Activated T-helper 17 cell treated with anti-CD3 and anti-CD28 coated beads, Interleukin-2, amount 50 U/mL, for 72 hours (primary cell): ENCODE measurements around the gene NSUN7. TPM values are rescaled to one million over a fixed set of nuclear protein-coding genes. Genes with fewer than 3 reads are reported as not detected.
"Not testable (repeated sequence)": the region's sequence is repeated elsewhere in the genome, so short reads cannot be mapped to it uniquely, and the experiment has no call there.

Experiments
- ATAC-seq: fragments of 150-1000 bp; cut with Tn5 transposase; replicated peaks from 2 replicates; pipeline ENCODE4 v1.10.0; 2021; ENCODE audit warnings: mild to moderate bottlenecking, moderate library complexity
- H3K27ac Mint-ChIP-seq: one replicate; pipeline ENCODE4 v1.8.0; 2022; ENCODE audit warnings: mixed read lengths
- H3K27me3 Mint-ChIP-seq: one replicate; pipeline ENCODE4 v1.8.0; 2022; ENCODE audit warnings: mixed read lengths
- H3K36me3 Mint-ChIP-seq: one replicate; pipeline ENCODE4 v1.8.0; 2022; ENCODE audit warnings: low read depth, mild to moderate bottlenecking, mixed read lengths
- H3K4me1 Mint-ChIP-seq: one replicate; pipeline ENCODE4 v1.8.0; 2022; ENCODE audit warnings: mixed read lengths
- H3K4me3 Mint-ChIP-seq: one replicate; pipeline ENCODE4 v1.8.0; 2022; ENCODE audit warnings: mild to moderate bottlenecking, mixed read lengths
- H3K9me3 Mint-ChIP-seq: one replicate; pipeline ENCODE4 v1.8.0; 2022; ENCODE audit warnings: mixed read lengths
- total RNA-seq, 2 donors: library from RNA; stranded (reverse); gene quantifications; one replicate each; pipeline ENCODE4 v1.2.3, GENCODE V29; 2022

The NSUN7 gene
- total RNA-seq, 2 donors from 2014 or later = 0.50 TPM; not detected in 1

- no peak for ATAC-seq
- Mint-ChIP-seq H3K9me3 (no peaks in the 10 kb centered on the region), H3K27ac (no peak overlapping the region), H3K36me3 (no peaks in the 10 kb centered on the region), H3K4me1 (peaks cover 6% of the 10 kb centered on the region), H3K4me3 (no peak overlapping the region), H3K27me3 (peaks cover 21% of the 10 kb centered on the region)
Observed at GRCh38 chr4:40755616-40756015, 5.9 kb downstream of the NSUN7 start.

DNA sequence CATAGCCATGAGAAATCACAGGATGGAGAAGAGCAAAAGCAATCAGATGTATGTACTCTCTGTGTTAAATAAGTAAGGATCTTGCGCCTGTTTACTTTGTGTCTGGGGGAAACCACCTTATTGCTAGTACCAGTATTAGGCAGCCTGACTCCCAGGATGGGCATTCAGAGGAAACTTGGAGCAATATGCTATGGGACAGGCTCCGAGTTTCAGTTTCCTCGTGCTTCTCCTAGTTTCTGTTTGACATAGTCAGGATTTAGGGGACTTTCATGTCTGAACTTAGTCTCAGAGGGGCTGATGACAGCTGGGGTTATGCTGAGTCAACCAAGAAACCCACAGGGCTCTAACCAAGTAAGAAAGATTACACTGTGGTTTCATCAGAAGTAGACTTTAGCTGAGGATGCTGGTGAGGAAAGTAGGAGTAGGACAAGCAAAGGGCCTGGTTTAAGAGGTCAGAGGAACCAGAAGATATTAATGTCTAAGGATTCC is 13.5 kb downstream of the NSUN7 start:
- peak overlapping the region; percentile 34 for H3K27ac Mint-ChIP-seq

GRCh38 chr4:40769266-40769665 is 19.5 kb downstream of the NSUN7 start:
- Mint-ChIP-seq H3K4me3 (no peak overlapping the region), H3K36me3 (no peaks in the 10 kb centered on the region), H3K27ac (no peak overlapping the region), H3K4me1 (no peaks in the 10 kb centered on the region), H3K9me3 (no peaks in the 10 kb centered on the region), H3K27me3 (peaks cover 13% of the 10 kb centered on the region)
- no peak for ATAC-seq

More for the DNA sequence above, 13.5 kb downstream of the NSUN7 start:
- peak; percentile 97 for ATAC-seq
- H3K36me3 Mint-ChIP-seq = no peaks in the 10 kb centered on the region
- H3K27me3 Mint-ChIP-seq = peaks cover 3% of the 10 kb centered on the region
- H3K9me3 Mint-ChIP-seq = no peaks in the 10 kb centered on the region
- peak overlapping the region; percentile 42 for H3K4me3 Mint-ChIP-seq
- peaks cover 11% of the 10 kb centered on the region for H3K4me1 Mint-ChIP-seq

DNA sequence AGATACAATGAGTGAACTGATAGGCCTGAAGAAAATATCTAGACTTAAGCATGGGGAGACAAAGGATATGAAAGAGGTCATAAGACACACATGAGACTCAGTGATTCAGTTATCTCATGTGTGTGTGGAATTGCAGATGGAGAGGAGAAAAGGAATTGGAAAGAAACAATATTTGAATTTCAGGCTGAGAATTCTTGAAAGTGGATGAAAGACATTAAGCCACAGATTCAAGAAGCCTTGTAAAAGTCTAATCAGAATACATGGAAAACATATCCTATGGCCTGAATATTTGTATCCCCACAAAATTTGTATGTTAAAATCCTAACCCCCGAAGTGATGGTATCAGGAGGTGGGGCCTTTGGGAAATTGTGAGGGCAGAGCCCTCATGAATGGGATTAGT is 28.3 kb downstream of the NSUN7 start:
- Mint-ChIP-seq H3K4me1 (no peaks in the 10 kb centered on the region), H3K9me3 (no peaks in the 10 kb centered on the region), H3K27me3 (peaks cover 6% of the 10 kb centered on the region), H3K27ac (no peak overlapping the region), H3K4me3 (no peak overlapping the region), H3K36me3 (no peaks in the 10 kb centered on the region)
- ATAC-seq = no peak

DNA sequence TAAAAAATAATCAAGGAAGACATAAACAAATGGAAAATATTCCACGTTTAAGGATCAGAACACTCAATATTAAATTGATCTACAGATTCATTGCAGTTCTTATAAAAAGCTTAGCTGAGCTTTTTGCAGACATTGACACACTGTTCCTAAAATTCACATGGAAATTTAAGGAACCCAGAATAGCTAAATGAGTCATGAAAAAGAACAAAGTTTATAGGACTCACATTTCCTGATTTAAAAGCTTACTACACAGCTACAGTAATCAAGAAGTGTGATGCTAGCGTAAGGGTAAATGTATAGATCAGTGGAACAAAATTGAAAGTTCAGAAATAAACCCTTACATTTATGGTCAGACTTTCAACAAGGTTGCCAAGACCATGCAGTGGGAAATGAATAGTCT is 33.1 kb downstream of the NSUN7 start:
- Mint-ChIP-seq H3K27ac (no peak overlapping the region), H3K4me3 (no peak overlapping the region)
- no peak for ATAC-seq

GRCh38 chr4:40785727-40786126 is 36.0 kb downstream of the NSUN7 start:
- Mint-ChIP-seq H3K27me3 (peaks cover 12% of the 10 kb centered on the region), H3K4me3 (no peak overlapping the region), H3K9me3 (no peaks in the 10 kb centered on the region), H3K36me3 (no peaks in the 10 kb centered on the region), H3K4me1 (no peaks in the 10 kb centered on the region), H3K27ac (no peak overlapping the region)
- no peak for ATAC-seq

More for the DNA sequence above, 33.1 kb downstream of the NSUN7 start:
- Mint-ChIP-seq H3K4me1 (no peaks in the 10 kb centered on the region), H3K36me3 (no peaks in the 10 kb centered on the region), H3K9me3 (no peaks in the 10 kb centered on the region), H3K27me3 (peaks cover 12% of the 10 kb centered on the region)

- Mint-ChIP-seq H3K9me3 (no peaks in the 10 kb centered on the region), H3K4me3 (no peak overlapping the region)
- ATAC-seq = no peak
Observed at GRCh38 chr4:40788331-40788730, 38.6 kb downstream of the NSUN7 start.

DNA sequence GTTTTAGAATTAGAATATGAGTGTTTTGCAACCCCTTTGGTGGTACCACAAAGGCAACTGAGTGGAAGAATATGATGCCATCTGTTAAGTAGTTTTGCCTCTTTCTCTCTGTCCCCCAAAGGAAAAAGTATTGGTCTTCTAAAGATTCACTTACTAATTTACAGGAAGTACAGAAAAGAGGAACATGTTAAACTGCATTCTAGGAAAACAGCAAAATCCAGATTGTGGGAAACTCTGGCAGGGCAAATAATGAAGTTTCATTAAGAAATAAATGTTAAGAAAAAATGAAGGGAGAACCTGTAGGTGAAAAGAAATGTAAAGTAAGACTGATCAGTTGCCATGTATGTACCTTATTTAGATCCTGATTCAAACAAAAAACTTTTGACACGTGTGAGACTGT is 39.3 kb downstream of the NSUN7 start:
- no peaks in the 10 kb centered on the region for H3K9me3 Mint-ChIP-seq
- H3K4me1 Mint-ChIP-seq = no peaks in the 10 kb centered on the region
- no peaks in the 10 kb centered on the region for H3K36me3 Mint-ChIP-seq
- H3K27ac Mint-ChIP-seq = no peak overlapping the region
- no peak overlapping the region for H3K4me3 Mint-ChIP-seq
- ATAC-seq = no peak
- H3K27me3 Mint-ChIP-seq = peaks cover 12% of the 10 kb centered on the region

More at GRCh38 chr4:40788331-40788730, 38.6 kb downstream of the NSUN7 start:
- H3K27ac Mint-ChIP-seq = no peak overlapping the region
- no peaks in the 10 kb centered on the region for H3K36me3 Mint-ChIP-seq
- H3K4me1 Mint-ChIP-seq = no peaks in the 10 kb centered on the region
- peaks cover 12% of the 10 kb centered on the region for H3K27me3 Mint-ChIP-seq

GRCh38 chr4:40789771-40790170 is 40.0 kb downstream of the NSUN7 start:
- Mint-ChIP-seq H3K9me3 (no peaks in the 10 kb centered on the region), H3K27me3 (peaks cover 6% of the 10 kb centered on the region), H3K27ac (no peak overlapping the region), H3K36me3 (no peaks in the 10 kb centered on the region), H3K4me1 (no peaks in the 10 kb centered on the region), H3K4me3 (no peak overlapping the region)
- no peak for ATAC-seq

GRCh38 chr4:40800064-40800463 is 50.3 kb downstream of the NSUN7 start:
- ATAC-seq = peak; percentile 35
- Mint-ChIP-seq H3K27me3 (peaks cover 3% of the 10 kb centered on the region), H3K36me3 (no peaks in the 10 kb centered on the region), H3K4me3 (no peak overlapping the region), H3K27ac (no peak overlapping the region), H3K9me3 (no peaks in the 10 kb centered on the region), H3K4me1 (no peaks in the 10 kb centered on the region)

GRCh38 chr4:40804598-40804997 is 54.8 kb downstream of the NSUN7 start:
- Mint-ChIP-seq H3K36me3 (no peaks in the 10 kb centered on the region), H3K27me3 (peaks cover 10% of the 10 kb centered on the region), H3K4me1 (no peaks in the 10 kb centered on the region), H3K27ac (no peak overlapping the region), H3K9me3 (no peaks in the 10 kb centered on the region), H3K4me3 (no peak overlapping the region)
- no peak for ATAC-seq

DNA sequence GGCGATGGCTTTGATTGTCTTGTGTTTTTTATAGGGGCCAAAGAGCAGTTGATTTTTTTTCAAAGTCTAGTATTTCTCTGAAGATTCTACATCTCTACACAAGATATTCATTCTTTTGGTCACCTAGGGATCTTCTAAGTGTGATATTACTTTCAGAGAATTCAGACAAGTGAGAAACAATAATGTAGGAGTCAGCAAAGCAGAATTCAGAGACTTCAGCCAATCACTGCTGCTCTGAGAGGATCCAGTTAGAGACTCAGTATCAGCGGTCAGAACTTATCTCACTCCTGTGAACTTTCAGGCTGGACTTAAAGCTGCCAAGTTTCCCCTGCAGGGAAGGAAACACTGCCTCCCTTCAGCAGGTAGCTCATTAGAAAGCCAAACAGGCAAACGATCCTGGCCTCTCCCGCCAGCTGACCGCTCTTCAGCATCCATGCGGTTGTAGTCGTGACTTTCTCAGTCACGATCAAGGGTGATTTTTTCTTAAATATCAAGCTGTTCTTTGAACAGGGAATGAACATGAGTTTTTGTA is 59.2 kb downstream of the NSUN7 start:
- Mint-ChIP-seq H3K27me3 (peaks cover 7% of the 10 kb centered on the region), H3K9me3 (no peaks in the 10 kb centered on the region), H3K4me3 (no peak overlapping the region), H3K27ac (no peak overlapping the region), H3K36me3 (no peaks in the 10 kb centered on the region), H3K4me1 (no peaks in the 10 kb centered on the region)
- ATAC-seq = no peak

DNA sequence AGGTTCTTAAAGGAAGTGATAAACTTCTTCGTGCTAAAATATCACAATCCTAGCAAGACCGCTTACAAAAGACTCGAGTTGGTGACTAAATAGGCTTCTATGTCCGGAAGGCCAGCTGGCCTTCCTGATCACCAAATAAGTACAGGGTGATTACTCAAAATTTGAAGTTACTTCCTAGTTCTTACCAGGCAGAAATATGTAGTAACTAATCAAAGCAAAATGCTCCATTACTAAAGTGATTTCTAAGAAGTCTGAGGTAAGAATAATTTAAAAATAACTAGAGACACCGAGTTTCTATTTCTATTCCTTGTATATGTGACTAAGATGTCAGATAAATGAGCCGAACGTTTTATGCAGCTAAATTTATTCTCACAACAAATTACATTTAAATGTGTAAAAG is 62.2 kb downstream of the NSUN7 start:
- no peaks in the 10 kb centered on the region for H3K9me3 Mint-ChIP-seq

DNA sequence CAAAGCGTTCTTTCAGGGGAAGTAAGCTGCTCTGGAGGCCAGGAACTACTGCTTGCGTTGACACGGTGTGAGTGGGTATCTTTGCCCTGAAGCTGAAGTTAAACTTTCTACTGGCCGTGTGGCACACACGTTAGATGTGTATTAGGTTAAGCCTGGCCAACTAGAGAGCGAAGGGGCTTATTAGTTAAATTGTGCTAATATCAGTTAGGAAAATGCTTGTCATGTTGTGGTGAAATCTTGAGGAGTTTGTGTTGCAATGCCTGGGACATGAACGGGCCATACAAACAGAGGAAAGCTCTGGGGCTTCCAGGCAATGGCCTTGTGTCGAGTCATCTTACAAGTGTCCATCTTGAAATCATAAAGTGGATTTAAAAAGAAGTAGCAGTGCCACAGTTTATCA is 62.6 kb downstream of the NSUN7 start:
- H3K27me3 Mint-ChIP-seq = peaks cover 4% of the 10 kb centered on the region
- H3K27ac Mint-ChIP-seq = no peak overlapping the region
- H3K36me3 Mint-ChIP-seq = no peaks in the 10 kb centered on the region
- no peaks in the 10 kb centered on the region for H3K4me1 Mint-ChIP-seq
- no peak overlapping the region for H3K4me3 Mint-ChIP-seq
- ATAC-seq = no peak
- H3K9me3 Mint-ChIP-seq = no peaks in the 10 kb centered on the region

More for the DNA sequence above, 62.2 kb downstream of the NSUN7 start:
- peaks cover 5% of the 10 kb centered on the region for H3K27me3 Mint-ChIP-seq
- H3K27ac Mint-ChIP-seq = no peak overlapping the region
- no peaks in the 10 kb centered on the region for H3K36me3 Mint-ChIP-seq
- ATAC-seq = no peak
- H3K4me3 Mint-ChIP-seq = no peak overlapping the region
- H3K4me1 Mint-ChIP-seq = no peaks in the 10 kb centered on the region

DNA sequence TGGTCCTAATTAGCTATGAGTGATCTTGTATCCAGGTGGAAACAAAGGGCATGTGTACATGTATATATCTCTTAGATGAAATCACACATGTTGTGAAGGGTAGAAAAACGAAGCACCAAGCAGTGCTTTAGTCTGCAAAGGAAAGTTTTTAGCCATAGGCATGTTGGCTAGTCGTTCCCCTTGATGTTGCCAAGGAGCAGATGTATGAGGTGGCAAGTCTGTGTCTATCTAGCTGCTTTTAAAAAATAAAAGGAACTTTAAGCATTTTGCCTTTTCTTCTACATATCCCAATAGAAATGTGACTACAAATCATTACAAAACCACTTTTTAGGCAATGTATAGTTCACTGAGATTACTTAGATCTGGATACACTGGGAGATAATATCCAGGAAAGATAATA is 63.1 kb downstream of the NSUN7 start:
- no peak overlapping the region for H3K27ac Mint-ChIP-seq
- H3K27me3 Mint-ChIP-seq = peaks cover 4% of the 10 kb centered on the region
- no peaks in the 10 kb centered on the region for H3K36me3 Mint-ChIP-seq
- no peak for ATAC-seq
- H3K4me1 Mint-ChIP-seq = no peaks in the 10 kb centered on the region
- no peak overlapping the region for H3K4me3 Mint-ChIP-seq
- H3K9me3 Mint-ChIP-seq = no peaks in the 10 kb centered on the region

DNA sequence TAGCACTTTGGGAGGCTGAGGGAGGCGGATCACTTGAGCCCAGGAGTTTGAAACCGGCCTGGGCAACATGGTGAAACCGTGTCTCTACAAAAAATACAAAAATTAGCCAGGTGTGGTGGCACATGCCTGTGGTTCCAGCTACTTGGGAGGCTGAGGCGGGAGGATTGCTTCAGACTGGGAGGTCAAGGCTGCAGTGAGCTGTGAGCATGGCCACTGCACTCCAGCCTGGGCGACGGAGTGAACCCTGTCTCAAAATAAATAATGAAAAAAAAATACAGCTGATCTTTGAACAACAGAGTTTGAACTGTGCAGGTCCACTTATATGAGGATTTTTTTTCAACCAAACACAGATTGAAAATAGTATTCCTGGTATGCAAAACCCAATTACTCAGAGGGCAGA is 67.4 kb downstream of the NSUN7 start:
- H3K27ac Mint-ChIP-seq, ATAC-seq, H3K4me3 Mint-ChIP-seq, H3K36me3 Mint-ChIP-seq, H3K4me1 Mint-ChIP-seq, H3K9me3 Mint-ChIP-seq, H3K27me3 Mint-ChIP-seq: not testable (repeated sequence)
